ENCODE measurements around the gene SLC35D3.
A peak's percentile ranks its signal among the peaks of the same experiment; 100 is the strongest.
"Not testable (repeated sequence)": the region's sequence is repeated elsewhere in the genome, so short reads cannot be mapped to it uniquely, and the experiment has no call there.

Gene SLC35D3, protein sequence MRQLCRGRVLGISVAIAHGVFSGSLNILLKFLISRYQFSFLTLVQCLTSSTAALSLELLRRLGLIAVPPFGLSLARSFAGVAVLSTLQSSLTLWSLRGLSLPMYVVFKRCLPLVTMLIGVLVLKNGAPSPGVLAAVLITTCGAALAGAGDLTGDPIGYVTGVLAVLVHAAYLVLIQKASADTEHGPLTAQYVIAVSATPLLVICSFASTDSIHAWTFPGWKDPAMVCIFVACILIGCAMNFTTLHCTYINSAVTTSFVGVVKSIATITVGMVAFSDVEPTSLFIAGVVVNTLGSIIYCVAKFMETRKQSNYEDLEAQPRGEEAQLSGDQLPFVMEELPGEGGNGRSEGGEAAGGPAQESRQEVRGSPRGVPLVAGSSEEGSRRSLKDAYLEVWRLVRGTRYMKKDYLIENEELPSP

DNA sequence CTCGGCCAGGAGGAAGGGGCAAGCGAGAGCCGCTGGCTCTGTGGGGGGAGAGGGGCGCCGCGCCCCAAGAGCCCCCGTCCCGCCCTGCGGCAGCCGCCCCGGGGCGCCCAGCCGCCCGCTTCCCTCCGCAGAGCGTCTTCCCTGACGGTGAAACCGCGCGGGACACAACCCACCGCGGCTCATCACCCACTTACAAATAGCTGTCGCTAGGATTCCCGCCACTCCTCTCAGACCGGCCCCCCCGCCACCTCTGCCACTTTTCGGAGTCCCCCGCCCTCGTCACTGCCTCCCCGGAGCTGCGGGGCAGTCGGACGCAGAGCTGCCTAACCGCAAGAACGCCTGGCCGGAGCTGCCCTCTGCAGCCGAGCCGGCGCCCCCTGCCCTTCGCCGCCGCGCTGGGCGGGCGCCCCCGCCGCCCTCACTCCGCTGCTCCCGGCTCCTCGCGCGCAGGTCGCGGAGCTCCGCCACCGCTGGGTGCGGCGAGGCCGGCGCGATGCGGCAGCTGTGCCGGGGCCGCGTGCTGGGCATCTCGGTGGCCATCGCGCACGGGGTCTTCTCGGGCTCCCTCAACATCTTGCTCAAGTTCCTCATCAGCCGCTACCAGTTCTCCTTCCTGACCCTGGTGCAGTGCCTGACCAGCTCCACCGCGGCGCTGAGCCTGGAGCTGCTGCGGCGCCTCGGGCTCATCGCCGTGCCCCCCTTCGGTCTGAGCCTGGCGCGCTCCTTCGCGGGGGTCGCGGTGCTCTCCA is at the start of gene SLC35D3:
SLC35D3 (plus strand) TSS at position 366 of the 749 bp plus-strand sequence; CDS start at position 494, 128 bp downstream.
- DNase-seq, result no peak

- DNase-seq, result no peak
Measured at GRCh38 chr6:136873748-136874147, 48.4 kb upstream of the SLC35D3 start.

GRCh38 chr6:136876469-136876868 is 45.6 kb upstream of the SLC35D3 start:
- DNase-seq, result not testable (repeated sequence)

DNA sequence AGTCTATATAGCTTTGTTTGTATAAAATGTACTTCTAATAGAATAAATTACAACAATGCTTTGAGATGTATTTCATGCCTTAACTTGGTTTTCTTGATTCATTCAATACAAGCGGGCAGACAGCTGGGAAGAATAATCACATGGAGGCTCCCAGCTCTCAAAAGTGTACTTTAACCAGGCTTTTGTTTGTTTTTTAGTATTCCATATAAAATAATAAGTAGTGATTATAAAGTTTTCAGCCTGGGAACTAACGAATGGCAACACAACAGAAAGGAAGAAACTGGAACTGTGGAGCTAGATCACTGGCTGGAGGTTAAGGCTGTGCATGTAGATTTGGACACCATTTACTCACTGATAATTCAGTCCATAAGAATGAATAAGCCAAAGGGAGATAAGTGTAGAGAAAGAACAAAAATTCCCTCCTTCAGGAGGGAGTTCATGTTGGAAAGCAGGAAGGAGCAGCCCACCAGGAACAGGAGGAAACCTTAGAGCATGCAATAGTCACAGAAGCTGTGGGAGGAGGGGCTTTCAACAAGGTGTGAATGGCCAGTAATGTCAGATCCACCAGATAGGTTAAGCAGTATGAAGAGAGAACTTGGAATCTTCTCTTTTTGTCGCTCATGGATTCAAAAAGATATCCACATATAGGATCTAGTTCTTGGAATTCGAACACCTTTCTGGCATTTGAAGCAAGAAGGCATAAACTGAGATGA is 41.2 kb upstream of the SLC35D3 start:
- no peak for DNase-seq

- no peak for DNase-seq
Measured at GRCh38 chr6:136886091-136886490, 36.0 kb upstream of the SLC35D3 start.

- DNase-seq, result no peak
Measured at GRCh38 chr6:136887953-136888352, 34.1 kb upstream of the SLC35D3 start.

DNA sequence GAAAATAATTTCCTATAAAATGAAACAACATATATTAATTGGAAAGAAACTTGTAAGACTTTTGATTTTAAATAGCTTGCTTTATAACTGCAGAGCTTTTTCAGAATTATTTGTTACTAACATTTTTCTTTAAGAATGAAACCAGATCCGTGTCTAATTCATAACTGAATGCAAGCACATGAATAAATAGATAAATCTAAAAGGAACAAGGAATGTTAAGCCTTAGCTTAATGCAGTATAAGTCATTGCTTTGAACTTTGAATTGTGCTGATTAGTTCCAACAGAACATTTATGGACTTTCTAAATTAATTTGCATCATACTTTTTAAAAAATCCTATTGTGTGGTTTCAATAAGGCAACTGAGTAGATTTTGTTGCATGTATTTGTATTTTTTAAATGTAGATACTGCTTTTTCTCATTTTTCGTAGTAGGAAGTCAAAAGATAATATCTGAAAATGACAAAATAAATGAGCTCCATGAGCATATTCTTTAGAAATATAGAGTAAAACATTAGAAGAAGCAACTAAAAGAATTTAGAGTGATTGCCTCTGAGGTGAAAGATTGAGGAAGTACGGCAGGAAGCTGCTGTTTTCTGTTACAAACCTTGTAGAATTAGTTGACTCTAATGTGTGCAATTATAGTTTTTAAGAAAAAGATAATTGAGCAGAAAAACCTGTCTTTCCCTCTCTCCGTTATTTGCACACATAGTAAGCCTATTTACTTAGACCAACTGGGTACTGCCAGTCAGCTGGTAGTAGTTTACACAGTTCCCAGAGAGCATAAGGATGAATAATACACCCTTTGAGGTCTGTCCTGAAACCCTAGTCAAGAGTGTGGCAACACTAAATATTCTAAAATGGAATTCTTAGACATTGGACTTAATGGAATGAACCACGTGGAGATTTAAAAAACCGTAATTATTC is 32.6 kb upstream of the SLC35D3 start:
- peak; percentile 78 for DNase-seq

- no peak for DNase-seq
Measured at GRCh38 chr6:136890194-136890839, 31.8 kb upstream of the SLC35D3 start.

DNA sequence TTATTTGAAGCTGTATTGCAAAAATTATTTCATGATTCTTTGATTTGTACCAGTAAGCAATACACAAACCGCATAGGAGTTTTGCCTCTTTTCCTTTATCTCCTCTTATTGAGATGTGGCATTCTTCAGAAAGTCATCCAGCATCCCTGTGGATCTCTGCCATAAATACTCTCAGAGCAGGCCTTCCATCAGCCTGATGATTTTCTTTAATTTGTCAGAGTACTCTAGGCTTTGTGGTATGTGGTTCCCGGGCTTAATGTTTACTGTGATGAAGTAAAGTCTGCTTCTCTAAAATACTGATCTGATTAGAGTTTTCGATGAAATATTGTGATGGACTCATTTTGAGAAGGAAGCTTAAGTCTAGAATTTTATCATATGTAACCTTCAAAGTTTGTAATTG is 31.1 kb upstream of the SLC35D3 start:
- DNase-seq, result no peak

DNA sequence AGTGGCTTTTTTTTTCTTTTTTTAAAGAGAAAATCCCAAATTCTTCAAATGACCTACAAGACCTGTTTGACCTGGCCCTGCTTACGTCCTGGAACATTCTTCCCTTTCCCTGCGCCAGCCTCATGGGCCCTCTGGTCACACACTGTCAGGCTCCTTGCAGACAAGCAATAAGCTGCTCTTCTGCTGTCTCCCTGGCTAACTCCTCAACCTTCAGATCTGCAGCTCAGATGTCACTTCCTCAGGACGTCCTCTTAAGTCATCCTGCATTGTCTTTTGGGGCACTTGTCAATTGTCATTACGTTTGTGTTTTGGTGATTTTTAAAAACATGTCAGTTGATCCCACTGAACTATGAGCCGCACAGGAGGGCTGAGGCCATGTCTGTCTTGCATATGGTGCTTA is 28.9 kb upstream of the SLC35D3 start:
- no peak for DNase-seq

DNA sequence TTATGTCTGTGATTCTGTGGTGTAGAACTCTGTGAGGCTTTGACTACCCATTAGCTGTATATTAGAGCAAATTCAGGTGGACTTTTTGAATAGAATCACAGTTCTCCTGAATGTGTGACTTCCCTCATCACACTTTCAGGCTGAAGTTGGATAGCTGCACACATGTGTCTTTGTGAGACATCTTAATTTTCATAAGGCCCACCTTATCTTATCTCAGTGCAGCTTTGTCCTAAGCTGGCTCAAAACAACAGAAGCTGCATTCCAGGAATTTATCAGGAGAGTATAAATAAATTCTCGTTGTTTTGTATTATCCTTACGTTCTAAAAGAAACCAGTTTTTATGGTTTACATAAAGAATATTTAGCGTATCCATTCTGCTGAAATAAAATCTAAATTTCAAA is 26.2 kb upstream of the SLC35D3 start:
- no peak for DNase-seq

DNA sequence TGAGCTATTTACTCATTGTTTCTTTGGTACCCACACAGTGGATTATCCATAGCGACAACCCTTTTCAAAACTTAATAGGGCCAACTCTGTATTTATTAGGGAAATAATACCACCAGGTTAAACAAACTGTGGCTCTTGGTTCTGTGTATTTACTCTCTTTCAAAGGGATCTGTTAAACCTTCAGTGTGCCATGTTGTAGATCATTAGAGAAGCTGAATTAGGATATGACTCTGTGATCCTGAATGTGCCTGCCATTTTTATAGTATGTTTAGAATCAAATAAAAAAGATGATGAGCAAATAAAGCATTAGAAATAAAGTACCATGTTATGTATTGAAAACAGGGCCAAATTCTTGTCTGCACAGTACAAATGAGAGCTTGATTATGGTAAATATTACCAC is 25.0 kb upstream of the SLC35D3 start:
- DNase-seq, result no peak

DNA sequence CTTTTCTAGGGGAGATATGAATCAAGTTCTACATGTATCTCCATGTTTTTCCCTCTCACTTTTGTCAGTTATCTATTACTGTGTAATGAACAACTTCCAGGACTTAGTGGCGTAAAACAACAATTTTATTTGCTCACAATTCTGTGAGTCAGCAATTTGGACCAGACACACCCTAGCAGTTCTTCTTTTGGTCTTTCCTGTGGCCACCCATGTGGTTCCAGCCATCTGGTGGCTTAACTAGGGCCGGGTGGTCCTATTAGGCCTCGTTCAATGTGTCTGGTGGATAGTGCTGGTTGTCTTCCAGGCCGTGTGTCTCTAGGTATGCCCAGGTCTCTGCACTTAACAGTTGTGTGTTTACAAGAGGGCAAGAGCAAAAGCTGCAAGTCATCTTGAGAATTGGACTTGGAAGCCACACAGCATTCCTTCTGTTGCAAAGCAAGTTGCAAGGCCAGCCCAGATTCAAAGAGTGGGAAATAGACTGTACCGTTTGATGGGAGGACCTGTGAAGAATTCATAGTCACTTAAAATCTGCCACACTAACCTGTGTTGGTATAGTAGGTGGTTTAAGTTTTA is 20.8 kb upstream of the SLC35D3 start:
- DNase-seq, result no peak

GRCh38 chr6:136904477-136904876 is 17.6 kb upstream of the SLC35D3 start:
- DNase-seq, result not testable (repeated sequence)

DNA sequence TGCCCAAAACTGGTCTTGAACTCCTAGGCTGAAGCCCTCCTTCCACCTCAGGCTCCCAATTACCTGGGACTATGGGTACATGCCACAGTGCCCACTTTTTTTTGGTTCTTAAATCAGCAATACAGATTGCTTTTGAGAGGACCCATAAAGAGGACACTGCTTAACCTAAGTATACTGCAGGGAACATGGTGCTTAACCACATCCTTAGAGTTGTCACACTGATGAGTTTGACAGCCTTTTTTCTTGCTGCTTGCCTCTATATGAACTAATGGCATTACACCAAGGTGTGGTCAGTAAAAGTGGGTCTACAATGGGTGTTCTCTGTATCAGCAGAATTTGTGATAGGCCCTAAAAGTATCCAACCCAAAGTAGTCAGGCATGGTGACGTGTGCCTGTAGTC is 7.2 kb upstream of the SLC35D3 start:
- DNase-seq, result no peak

DNA sequence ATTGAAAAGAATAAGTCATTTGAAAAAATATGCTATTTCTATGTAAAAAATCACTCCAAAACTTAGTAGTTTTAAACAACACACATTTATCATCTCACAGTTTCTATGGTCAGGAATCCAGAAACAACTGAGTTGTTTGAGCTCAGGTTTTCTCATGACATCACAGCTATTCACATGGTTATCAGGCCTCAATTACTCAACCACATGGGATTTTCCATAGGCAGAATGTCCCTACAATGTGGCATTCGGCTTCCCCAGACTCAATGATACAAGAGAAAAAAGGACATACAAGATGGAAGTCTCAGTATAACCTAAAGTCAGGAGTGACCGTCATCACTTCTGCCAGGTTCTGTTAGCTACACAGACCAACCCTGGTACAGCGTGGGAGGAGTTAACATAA is 3.4 kb upstream of the SLC35D3 start:
- no peak for DNase-seq

GRCh38 chr6:136920216-136920615 is 1.9 kb upstream of the SLC35D3 start:
- DNase-seq, result no peak

DNA sequence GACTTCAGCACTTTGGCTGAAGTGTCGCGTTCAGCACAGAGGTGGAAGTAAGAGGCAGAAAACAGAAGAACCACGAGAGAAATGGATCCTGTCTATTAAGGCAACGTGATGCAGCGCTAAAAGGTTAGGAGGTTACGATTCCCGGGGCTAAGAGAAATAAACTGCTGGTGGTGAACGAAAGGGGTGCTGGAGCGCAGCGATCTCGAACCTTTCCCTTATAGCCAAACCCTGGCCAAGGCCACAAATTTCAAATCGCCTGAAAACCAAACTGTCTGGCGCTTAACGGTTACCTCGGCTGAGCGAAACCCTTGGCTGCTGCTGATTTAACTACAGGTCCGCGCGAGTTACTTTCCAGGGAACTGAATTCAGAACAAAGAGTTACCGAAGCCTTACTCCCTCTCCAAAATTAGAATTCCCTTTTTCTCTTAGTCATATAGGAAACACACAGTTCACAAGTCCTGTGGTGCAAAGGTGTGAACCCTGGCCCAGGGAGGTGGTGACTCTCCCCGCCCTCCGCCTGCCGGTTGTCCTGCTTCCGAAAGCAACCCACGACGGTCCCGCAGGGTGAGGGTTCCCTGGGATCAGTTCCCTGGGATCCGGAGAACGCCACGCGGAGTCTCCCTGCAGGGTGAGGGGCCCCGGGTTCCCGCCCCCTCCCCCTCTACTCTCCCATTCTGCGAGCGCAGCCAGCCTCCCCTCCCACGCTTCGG is 1.3 kb upstream of the SLC35D3 start:
- no peak for DNase-seq

DNA sequence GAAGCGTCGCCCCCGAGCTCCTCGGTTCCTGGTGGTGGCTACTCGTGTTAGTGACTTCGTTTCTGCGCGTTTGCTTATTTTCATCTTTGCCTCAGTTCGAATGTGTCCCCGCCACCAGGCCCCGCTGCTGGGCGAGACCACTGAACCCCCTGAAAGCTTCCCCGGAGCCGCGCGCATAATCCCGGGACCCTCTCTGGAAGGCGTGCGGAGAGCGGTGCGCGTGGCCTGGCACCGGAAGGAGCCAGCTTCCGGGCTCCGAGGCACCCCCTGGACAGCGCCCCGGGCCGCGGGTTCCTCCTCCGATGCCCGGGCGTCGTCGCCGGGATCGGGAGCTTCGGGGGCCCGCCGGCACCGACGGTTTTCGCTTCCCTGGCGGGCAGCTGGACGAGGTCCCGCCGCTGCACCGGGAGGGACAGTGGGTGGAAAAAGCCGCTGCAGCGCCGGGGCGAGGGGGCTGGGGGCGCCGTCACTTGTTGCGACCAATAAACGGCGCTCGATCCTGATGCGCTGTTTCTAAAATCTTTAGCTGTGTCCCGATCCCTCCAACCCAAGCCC is 643 bp upstream of the SLC35D3 start:
- DNase-seq, result no peak

GRCh38 chr6:136922685-136923006 is 545 bp downstream of the SLC35D3 start:
- DNase-seq, result no peak
